Stimulated activated naive CD8-positive, alpha-beta T cell treated with anti-CD3 and anti-CD28 coated beads, Interleukin-15, Interleukin-2, amounts not matched to agents 100 ng/mL and 50 ng/mL, for 24 hours (primary cell): ENCODE data around the gene AGPAT4.

Experiments used
- H3K27ac Mint-ChIP-seq: one replicate; pipeline ENCODE4 v1.8.0; 2021; ENCODE audit warnings: mild to moderate bottlenecking, mixed read lengths
- H3K27me3 Mint-ChIP-seq: one replicate; pipeline ENCODE4 v1.8.0; 2021; ENCODE audit warnings: mixed read lengths
- H3K36me3 Mint-ChIP-seq: one replicate; pipeline ENCODE4 v1.8.0; 2021; ENCODE audit warnings: low read depth, mixed read lengths
- H3K4me1 Mint-ChIP-seq: one replicate; pipeline ENCODE4 v1.8.0; 2021; ENCODE audit warnings: low read depth, mixed read lengths
- H3K4me3 Mint-ChIP-seq: one replicate; pipeline ENCODE4 v1.8.0; 2021; ENCODE audit warnings: mild to moderate bottlenecking, mixed read lengths
- H3K9me3 Mint-ChIP-seq: one replicate; pipeline ENCODE4 v1.8.0; 2021; ENCODE audit warnings: mixed read lengths

AGPAT4 gene

GRCh38 chr6:161115468-161115867, 158.4 kb downstream of the AGPAT4 start:
- Mint-ChIP-seq H3K4me3 (no peak overlapping the region), H3K27me3 (no peaks in the 10 kb centered on the region), H3K27ac (peak overlapping the region; percentile 69), H3K9me3 (peaks cover 12% of the 10 kb centered on the region), H3K4me1 (peaks cover 8% of the 10 kb centered on the region), H3K36me3 (peaks cover 84% of the 10 kb centered on the region)

GRCh38 chr6:161111261-161111660, 162.6 kb downstream of the AGPAT4 start:
- Mint-ChIP-seq H3K4me1 (peaks cover 13% of the 10 kb centered on the region), H3K9me3 (no peaks in the 10 kb centered on the region), H3K27ac (no peak overlapping the region), H3K36me3 (peaks cover 81% of the 10 kb centered on the region), H3K4me3 (no peak overlapping the region), H3K27me3 (no peaks in the 10 kb centered on the region)

- H3K27ac Mint-ChIP-seq = peak overlapping the region; percentile 17
- no peaks in the 10 kb centered on the region for H3K9me3 Mint-ChIP-seq
- H3K4me3 Mint-ChIP-seq = no peak overlapping the region
- peaks cover 9% of the 10 kb centered on the region for H3K4me1 Mint-ChIP-seq
- peaks cover 81% of the 10 kb centered on the region for H3K36me3 Mint-ChIP-seq
- H3K27me3 Mint-ChIP-seq = no peaks in the 10 kb centered on the region
Measured at GRCh38 chr6:161110028-161110779, 163.7 kb downstream of the AGPAT4 start.

- Mint-ChIP-seq H3K9me3 (no peaks in the 10 kb centered on the region), H3K36me3 (peaks cover 80% of the 10 kb centered on the region), H3K27me3 (no peaks in the 10 kb centered on the region), H3K4me3 (no peak overlapping the region), H3K4me1 (peaks cover 9% of the 10 kb centered on the region), H3K27ac (no peak overlapping the region)
Measured at GRCh38 chr6:161109366-161109765, 164.5 kb downstream of the AGPAT4 start.

GRCh38 chr6:161108916-161109315, 164.9 kb downstream of the AGPAT4 start:
- H3K27ac Mint-ChIP-seq = no peak overlapping the region
- peaks cover 81% of the 10 kb centered on the region for H3K36me3 Mint-ChIP-seq
- H3K9me3 Mint-ChIP-seq = no peaks in the 10 kb centered on the region
- H3K4me1 Mint-ChIP-seq = peaks cover 9% of the 10 kb centered on the region
- H3K27me3 Mint-ChIP-seq = no peaks in the 10 kb centered on the region
- H3K4me3 Mint-ChIP-seq = no peak overlapping the region

GRCh38 chr6:161107779-161108730, 165.8 kb downstream of the AGPAT4 start:
- no peaks in the 10 kb centered on the region for H3K9me3 Mint-ChIP-seq
- no peak overlapping the region for H3K4me3 Mint-ChIP-seq
- no peak overlapping the region for H3K27ac Mint-ChIP-seq
- H3K27me3 Mint-ChIP-seq = no peaks in the 10 kb centered on the region
- H3K36me3 Mint-ChIP-seq = peaks cover 85% of the 10 kb centered on the region
- peaks cover 9% of the 10 kb centered on the region for H3K4me1 Mint-ChIP-seq

GRCh38 chr6:161105408-161105807, 168.5 kb downstream of the AGPAT4 start:
- peaks cover 71% of the 10 kb centered on the region for H3K36me3 Mint-ChIP-seq

GRCh38 chr6:161104966-161105365, 168.9 kb downstream of the AGPAT4 start:
- Mint-ChIP-seq H3K4me1 (peaks cover 4% of the 10 kb centered on the region), H3K27ac (no peak overlapping the region), H3K27me3 (no peaks in the 10 kb centered on the region), H3K36me3 (peaks cover 68% of the 10 kb centered on the region), H3K4me3 (no peak overlapping the region), H3K9me3 (no peaks in the 10 kb centered on the region)

More at GRCh38 chr6:161105408-161105807, 168.5 kb downstream of the AGPAT4 start:
- Mint-ChIP-seq H3K4me3 (no peak overlapping the region), H3K4me1 (peaks cover 8% of the 10 kb centered on the region), H3K27me3 (no peaks in the 10 kb centered on the region), H3K9me3 (no peaks in the 10 kb centered on the region), H3K27ac (peak overlapping the region; percentile 61)

GRCh38 chr6:161103475-161103874, 170.4 kb downstream of the AGPAT4 start:
- no peak overlapping the region for H3K4me3 Mint-ChIP-seq
- peaks cover 3% of the 10 kb centered on the region for H3K4me1 Mint-ChIP-seq
- H3K27ac Mint-ChIP-seq = no peak overlapping the region
- H3K36me3 Mint-ChIP-seq = peaks cover 65% of the 10 kb centered on the region
- no peaks in the 10 kb centered on the region for H3K9me3 Mint-ChIP-seq
- H3K27me3 Mint-ChIP-seq = no peaks in the 10 kb centered on the region

- no peak overlapping the region for H3K27ac Mint-ChIP-seq
- peaks cover 3% of the 10 kb centered on the region for H3K4me1 Mint-ChIP-seq
- H3K27me3 Mint-ChIP-seq = no peaks in the 10 kb centered on the region
Measured at GRCh38 chr6:161101517-161101916, 172.3 kb downstream of the AGPAT4 start.

GRCh38 chr6:161100072-161100471, 173.8 kb downstream of the AGPAT4 start:
- Mint-ChIP-seq H3K4me3 (no peak overlapping the region), H3K4me1 (no peaks in the 10 kb centered on the region), H3K27me3 (no peaks in the 10 kb centered on the region), H3K27ac (no peak overlapping the region), H3K9me3 (no peaks in the 10 kb centered on the region), H3K36me3 (peaks cover 65% of the 10 kb centered on the region)

More at GRCh38 chr6:161101517-161101916, 172.3 kb downstream of the AGPAT4 start:
- peaks cover 67% of the 10 kb centered on the region for H3K36me3 Mint-ChIP-seq
- no peak overlapping the region for H3K4me3 Mint-ChIP-seq
- no peaks in the 10 kb centered on the region for H3K9me3 Mint-ChIP-seq

GRCh38 chr6:161095916-161096315, 177.9 kb downstream of the AGPAT4 start:
- Mint-ChIP-seq H3K4me3 (no peak overlapping the region), H3K27ac (no peak overlapping the region), H3K9me3 (no peaks in the 10 kb centered on the region), H3K4me1 (no peaks in the 10 kb centered on the region), H3K36me3 (peaks cover 71% of the 10 kb centered on the region), H3K27me3 (no peaks in the 10 kb centered on the region)

- H3K27ac Mint-ChIP-seq = no peak overlapping the region
- H3K4me1 Mint-ChIP-seq = no peaks in the 10 kb centered on the region
- H3K36me3 Mint-ChIP-seq = peaks cover 74% of the 10 kb centered on the region
- H3K9me3 Mint-ChIP-seq = no peaks in the 10 kb centered on the region
- H3K27me3 Mint-ChIP-seq = no peaks in the 10 kb centered on the region
- H3K4me3 Mint-ChIP-seq = no peak overlapping the region
Measured at GRCh38 chr6:161094955-161095354, 178.9 kb downstream of the AGPAT4 start.

- Mint-ChIP-seq H3K27ac (peak overlapping the region; percentile 18), H3K4me1 (no peaks in the 10 kb centered on the region), H3K9me3 (no peaks in the 10 kb centered on the region), H3K36me3 (peaks cover 68% of the 10 kb centered on the region), H3K27me3 (no peaks in the 10 kb centered on the region), H3K4me3 (no peak overlapping the region)
Measured at GRCh38 chr6:161091972-161092701, 181.7 kb downstream of the AGPAT4 start.
